ENCODE measurements around the gene TMEM212. TPM values are rescaled to one million over a fixed set of nuclear protein-coding genes. Genes with fewer than 3 reads are reported as not detected.
"Not testable (repeated sequence)": the region's sequence is repeated elsewhere in the genome, so short reads cannot be mapped to it uniquely, and the experiment has no call there.

TMEM212 gene
- total RNA-seq, 2 experiments from 2014 or later: not detected

DNA sequence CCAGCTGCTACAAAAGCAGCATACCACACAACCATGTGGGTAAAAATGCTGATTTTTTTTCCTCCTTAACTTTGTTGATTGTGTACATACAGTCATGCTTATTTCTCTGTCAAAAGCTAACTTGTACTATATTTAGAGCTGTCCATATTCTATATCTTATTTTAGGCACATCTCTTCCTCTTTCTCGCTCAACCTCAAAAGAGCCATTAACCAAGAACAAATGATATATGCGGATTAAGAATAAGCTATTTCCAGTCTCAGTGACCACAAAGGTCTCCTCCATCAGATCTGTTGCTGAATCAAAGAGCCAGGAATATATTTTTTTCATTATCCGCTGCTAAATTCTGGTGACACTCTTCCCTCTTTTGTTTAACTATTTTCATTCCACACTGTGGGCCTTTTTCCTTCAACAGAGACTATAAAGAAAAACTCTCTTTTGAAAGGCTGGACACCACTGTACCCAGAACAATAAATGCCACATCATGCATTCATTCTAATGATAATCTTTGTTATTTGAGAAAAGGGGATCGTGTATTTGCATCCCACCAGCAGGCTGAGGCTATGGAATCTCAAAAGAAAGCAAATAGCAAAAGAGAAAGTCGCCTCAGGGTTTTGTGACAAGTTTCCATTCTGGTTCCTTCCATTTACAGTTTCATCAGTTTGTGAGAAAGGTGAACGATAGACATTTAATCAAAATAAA lies 8.0 kb downstream of the TMEM212 start:
- no peaks in the 10 kb centered on the region for H3K4me1 ChIP-seq (ENCODE audit: insufficient read depth, low read length)
- no peaks in the 10 kb centered on the region for H3K36me3 Mint-ChIP-seq (ENCODE audit: low read depth)
- ChIA-PET POLR2A (no interaction called here), CTCF (no interaction called here)
- H3K9me3 ChIP-seq (ENCODE audit: control insufficient read depth in 1 of 2, insufficient read depth in 1 of 2, low read length in 2 of 2): no peaks in the 10 kb centered on the region
- no peak overlapping the region for H3K4me3 ChIP-seq (ENCODE audit: low read length)
- H3K27me3 ChIP-seq (ENCODE audit: control insufficient read depth in 1 of 2, insufficient read depth in 2 of 2, low read length in 2 of 2): no peaks in the 10 kb centered on the region
- H3K27ac Mint-ChIP-seq: no peak overlapping the region
- no peak overlapping the region for H3K4me3 Mint-ChIP-seq
- H3K36me3 ChIP-seq (ENCODE audit: insufficient read depth, low read length): no peaks in the 10 kb centered on the region
- peaks cover 5% of the 10 kb centered on the region for H3K4me1 Mint-ChIP-seq (ENCODE audit: low read depth)
- TF ChIP-seq, protein P1, sequence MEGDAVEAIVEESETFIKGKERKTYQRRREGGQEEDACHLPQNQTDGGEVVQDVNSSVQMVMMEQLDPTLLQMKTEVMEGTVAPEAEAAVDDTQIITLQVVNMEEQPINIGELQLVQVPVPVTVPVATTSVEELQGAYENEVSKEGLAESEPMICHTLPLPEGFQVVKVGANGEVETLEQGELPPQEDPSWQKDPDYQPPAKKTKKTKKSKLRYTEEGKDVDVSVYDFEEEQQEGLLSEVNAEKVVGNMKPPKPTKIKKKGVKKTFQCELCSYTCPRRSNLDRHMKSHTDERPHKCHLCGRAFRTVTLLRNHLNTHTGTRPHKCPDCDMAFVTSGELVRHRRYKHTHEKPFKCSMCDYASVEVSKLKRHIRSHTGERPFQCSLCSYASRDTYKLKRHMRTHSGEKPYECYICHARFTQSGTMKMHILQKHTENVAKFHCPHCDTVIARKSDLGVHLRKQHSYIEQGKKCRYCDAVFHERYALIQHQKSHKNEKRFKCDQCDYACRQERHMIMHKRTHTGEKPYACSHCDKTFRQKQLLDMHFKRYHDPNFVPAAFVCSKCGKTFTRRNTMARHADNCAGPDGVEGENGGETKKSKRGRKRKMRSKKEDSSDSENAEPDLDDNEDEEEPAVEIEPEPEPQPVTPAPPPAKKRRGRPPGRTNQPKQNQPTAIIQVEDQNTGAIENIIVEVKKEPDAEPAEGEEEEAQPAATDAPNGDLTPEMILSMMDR (IDR thresholded peaks at IDR 0.05): no peak
- ATAC-seq (ENCODE audit: poor library complexity) (no peak), DNase-seq (no peak)
- no peaks in the 10 kb centered on the region for H3K27me3 Mint-ChIP-seq
- H3K9me3 Mint-ChIP-seq: no peaks in the 10 kb centered on the region
- intact Hi-C loops (cut with DNase I, micrococcal nuclease): no loop called here
- H3K27ac ChIP-seq (ENCODE audit: low read depth in 1 of 2, low read length in 2 of 2): no peak overlapping the region

DNA sequence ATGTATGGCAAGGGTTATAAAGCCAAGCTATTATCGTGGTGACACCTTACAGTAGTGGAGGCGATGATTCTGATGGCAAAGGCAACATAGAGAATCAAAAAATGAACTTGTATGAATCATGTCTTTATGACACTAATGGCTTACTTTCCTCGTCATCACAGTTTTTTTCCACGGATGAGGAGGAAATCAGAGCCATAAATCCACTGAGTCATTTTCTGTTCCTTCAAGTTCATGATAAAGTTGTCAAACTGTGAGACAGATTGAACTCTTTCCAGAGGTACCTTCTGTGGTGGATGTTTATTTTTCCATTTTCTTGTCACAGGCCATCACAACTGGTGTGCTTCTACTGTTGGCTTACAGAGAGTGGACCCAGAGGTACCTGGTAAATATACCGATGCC lies 8.5 kb downstream of the TMEM212 start:
- no peak overlapping the region for H3K27ac ChIP-seq (ENCODE audit: low read depth in 1 of 2, low read length in 2 of 2)
- no peaks in the 10 kb centered on the region for H3K36me3 ChIP-seq (ENCODE audit: insufficient read depth, low read length)
- TF ChIP-seq, protein P1 (IDR thresholded peaks at IDR 0.05): no peak
- H3K9me3 ChIP-seq (ENCODE audit: control insufficient read depth in 1 of 2, insufficient read depth in 1 of 2, low read length in 2 of 2): no peaks in the 10 kb centered on the region
- H3K4me1 ChIP-seq (ENCODE audit: insufficient read depth, low read length): no peaks in the 10 kb centered on the region
- Mint-ChIP-seq H3K9me3 (no peaks in the 10 kb centered on the region), H3K4me3 (no peak overlapping the region), H3K4me1 (ENCODE audit: low read depth) (peaks cover 3% of the 10 kb centered on the region), H3K36me3 (ENCODE audit: low read depth) (no peaks in the 10 kb centered on the region), H3K27ac (no peak overlapping the region), H3K27me3 (no peaks in the 10 kb centered on the region)
- DNase-seq: no peak
- H3K27me3 ChIP-seq (ENCODE audit: control insufficient read depth in 1 of 2, insufficient read depth in 2 of 2, low read length in 2 of 2): no peaks in the 10 kb centered on the region
- no peak overlapping the region for H3K4me3 ChIP-seq (ENCODE audit: low read length)
- ATAC-seq (ENCODE audit: poor library complexity): no peak
- ChIA-PET POLR2A (no interaction called here), CTCF (no interaction called here)
- intact Hi-C loops (cut with DNase I, micrococcal nuclease): no loop called here

DNA sequence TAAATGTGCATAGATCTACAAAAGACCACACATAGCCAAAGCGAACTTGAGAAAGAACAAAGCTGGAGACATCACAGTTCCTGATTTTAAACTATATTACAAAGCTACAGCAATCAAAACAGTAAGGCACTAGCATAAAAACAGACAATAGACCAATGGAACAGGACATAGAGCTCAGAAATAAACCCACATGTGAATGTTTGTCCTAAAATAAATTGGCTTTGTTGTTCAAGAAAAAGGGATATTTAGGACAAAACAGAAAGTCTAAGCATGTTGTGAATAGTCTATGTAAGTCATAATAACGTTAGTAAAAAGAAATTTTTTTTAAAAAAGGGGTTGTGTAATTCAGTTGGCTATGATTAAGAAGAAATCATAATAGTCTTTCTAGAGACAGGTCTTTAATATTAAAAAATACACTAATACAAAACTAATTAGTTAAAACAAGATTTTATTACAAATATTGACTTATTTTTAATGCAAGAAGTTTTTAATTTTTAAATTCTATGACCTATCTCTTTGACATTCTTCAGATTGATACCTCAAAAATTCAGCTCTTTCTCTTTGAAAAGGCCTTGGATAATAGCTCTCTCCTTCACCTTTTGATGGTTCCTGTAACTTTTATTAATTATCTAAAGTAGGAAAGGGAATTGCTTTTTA lies 11.6 kb downstream of the TMEM212 start:
- no peak for ATAC-seq (ENCODE audit: poor library complexity)
- no peak overlapping the region for H3K4me3 Mint-ChIP-seq
- H3K27ac Mint-ChIP-seq: no peak overlapping the region
- Histone ChIP-seq H3K27me3 (ENCODE audit: control insufficient read depth in 1 of 2, insufficient read depth in 2 of 2, low read length in 2 of 2) (no peaks in the 10 kb centered on the region), H3K9me3 (ENCODE audit: control insufficient read depth in 1 of 2, insufficient read depth in 1 of 2, low read length in 2 of 2) (no peaks in the 10 kb centered on the region), H3K36me3 (ENCODE audit: insufficient read depth, low read length) (no peaks in the 10 kb centered on the region), H3K27ac (ENCODE audit: low read depth in 1 of 2, low read length in 2 of 2) (no peak overlapping the region), H3K4me1 (ENCODE audit: insufficient read depth, low read length) (no peaks in the 10 kb centered on the region), H3K4me3 (ENCODE audit: low read length) (no peak overlapping the region)
- no peaks in the 10 kb centered on the region for H3K36me3 Mint-ChIP-seq (ENCODE audit: low read depth)
- H3K4me1 Mint-ChIP-seq (ENCODE audit: low read depth): no peaks in the 10 kb centered on the region
- POLR2A ChIA-PET: no interaction called here
- no peak for DNase-seq
- H3K9me3 Mint-ChIP-seq: no peaks in the 10 kb centered on the region
- TF ChIP-seq, protein P1 (IDR thresholded peaks at IDR 0.05): no peak
- H3K27me3 Mint-ChIP-seq: no peaks in the 10 kb centered on the region
- CTCF ChIA-PET: interaction anchor here (0.7 kb wide), 1 partner anchor 46 kb away, joined by 3 read pairs; no protein-coding TSS in a partner anchor
- intact Hi-C loops (cut with DNase I, micrococcal nuclease): no loop called here

DNA sequence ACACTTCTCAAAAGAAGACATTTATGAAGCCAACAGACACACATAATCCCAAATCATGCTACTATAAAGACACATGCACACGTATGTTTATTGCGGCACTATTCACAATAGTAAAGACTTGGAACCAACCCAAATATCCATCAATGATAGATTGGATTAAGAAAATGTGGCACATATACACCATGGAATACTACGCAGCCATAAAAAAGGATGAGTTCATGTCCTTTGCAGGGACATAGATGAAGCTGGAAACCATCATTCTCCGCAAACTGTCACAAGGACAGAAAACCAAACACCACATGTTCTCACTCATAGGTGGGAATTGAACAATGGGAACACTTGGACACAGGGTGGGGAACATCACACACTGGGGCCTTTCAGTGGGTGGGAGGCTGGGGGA lies 15.6 kb downstream of the TMEM212 start:
- H3K9me3 Mint-ChIP-seq; H3K27me3 ChIP-seq (ENCODE audit: control insufficient read depth in 1 of 2, insufficient read depth in 2 of 2, low read length in 2 of 2); H3K27me3 Mint-ChIP-seq; ATAC-seq (ENCODE audit: poor library complexity); DNase-seq; H3K4me1 ChIP-seq (ENCODE audit: insufficient read depth, low read length); POLR2A ChIA-PET; H3K4me3 Mint-ChIP-seq; H3K4me3 ChIP-seq (ENCODE audit: low read length); H3K36me3 ChIP-seq (ENCODE audit: insufficient read depth, low read length); CTCF ChIA-PET; H3K27ac ChIP-seq (ENCODE audit: low read depth in 1 of 2, low read length in 2 of 2); H3K27ac Mint-ChIP-seq; H3K36me3 Mint-ChIP-seq (ENCODE audit: low read depth); H3K4me1 Mint-ChIP-seq (ENCODE audit: low read depth); H3K9me3 ChIP-seq (ENCODE audit: control insufficient read depth in 1 of 2, insufficient read depth in 1 of 2, low read length in 2 of 2); intact Hi-C loops (cut with DNase I, micrococcal nuclease): not testable (repeated sequence)

Measured in CD4-positive, alpha-beta T cell (primary cell).